ENCODE results near the gene PLCB3.

DNA sequence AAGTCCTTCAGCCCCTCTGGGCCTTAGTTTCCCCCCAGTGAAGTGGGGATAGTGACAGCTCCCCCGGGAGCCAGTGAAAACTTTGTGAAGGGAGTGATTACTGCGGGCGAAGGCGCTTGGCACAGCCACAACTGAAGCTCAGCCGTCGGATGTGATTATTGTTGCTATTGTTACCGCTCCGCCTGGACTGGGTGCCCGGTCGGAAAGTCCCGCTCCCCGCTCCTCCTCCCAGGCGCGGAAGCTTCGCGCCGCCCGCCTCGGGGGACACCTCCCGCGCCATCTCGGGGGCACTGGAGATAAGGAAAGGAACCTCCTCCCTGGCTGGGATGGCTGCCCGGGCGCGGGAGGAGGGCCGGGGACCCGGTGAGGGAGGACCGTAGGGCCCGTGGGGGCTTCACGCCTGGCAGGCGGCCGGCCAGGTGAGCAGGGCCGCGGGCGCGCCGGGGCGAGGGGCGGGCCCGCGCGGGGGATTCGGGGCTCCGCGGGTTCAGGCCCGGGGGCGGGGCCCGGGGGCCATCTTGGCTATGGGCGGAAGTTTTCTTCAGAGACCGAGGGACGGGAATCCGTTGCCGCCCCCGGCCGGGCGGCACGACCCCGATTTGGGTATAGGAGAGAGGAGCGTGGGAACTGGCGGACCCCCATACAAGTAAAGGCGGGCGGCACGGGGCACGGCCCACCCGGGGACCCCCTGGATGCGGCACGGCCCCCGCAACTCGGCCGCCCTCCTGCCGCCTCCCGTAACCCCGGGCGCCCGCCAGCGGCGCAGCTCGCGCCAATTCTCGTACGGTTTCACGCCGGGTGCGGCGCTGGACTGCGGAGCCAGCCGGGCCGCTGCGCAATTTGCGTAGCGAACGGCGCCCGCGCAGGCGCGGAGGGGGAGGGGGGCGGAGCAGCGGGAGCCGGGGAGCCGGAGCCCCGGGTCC is 33.9 kb downstream of the PLCB3 start, which contains the start of gene GPR137:
- peak; percentile 31 for TF ChIP-seq FOXP2 (optimal IDR thresholded peaks at IDR 0.05; ENCODE audit: borderline replicate concordance, extremely low read depth, extremely low read length, insufficient read depth)
- TF ChIP-seq, protein P1, sequence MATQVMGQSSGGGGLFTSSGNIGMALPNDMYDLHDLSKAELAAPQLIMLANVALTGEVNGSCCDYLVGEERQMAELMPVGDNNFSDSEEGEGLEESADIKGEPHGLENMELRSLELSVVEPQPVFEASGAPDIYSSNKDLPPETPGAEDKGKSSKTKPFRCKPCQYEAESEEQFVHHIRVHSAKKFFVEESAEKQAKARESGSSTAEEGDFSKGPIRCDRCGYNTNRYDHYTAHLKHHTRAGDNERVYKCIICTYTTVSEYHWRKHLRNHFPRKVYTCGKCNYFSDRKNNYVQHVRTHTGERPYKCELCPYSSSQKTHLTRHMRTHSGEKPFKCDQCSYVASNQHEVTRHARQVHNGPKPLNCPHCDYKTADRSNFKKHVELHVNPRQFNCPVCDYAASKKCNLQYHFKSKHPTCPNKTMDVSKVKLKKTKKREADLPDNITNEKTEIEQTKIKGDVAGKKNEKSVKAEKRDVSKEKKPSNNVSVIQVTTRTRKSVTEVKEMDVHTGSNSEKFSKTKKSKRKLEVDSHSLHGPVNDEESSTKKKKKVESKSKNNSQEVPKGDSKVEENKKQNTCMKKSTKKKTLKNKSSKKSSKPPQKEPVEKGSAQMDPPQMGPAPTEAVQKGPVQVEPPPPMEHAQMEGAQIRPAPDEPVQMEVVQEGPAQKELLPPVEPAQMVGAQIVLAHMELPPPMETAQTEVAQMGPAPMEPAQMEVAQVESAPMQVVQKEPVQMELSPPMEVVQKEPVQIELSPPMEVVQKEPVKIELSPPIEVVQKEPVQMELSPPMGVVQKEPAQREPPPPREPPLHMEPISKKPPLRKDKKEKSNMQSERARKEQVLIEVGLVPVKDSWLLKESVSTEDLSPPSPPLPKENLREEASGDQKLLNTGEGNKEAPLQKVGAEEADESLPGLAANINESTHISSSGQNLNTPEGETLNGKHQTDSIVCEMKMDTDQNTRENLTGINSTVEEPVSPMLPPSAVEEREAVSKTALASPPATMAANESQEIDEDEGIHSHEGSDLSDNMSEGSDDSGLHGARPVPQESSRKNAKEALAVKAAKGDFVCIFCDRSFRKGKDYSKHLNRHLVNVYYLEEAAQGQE (IDR thresholded peaks at IDR 0.05; ENCODE audit: insufficient read depth in 1 of 2, low read depth in 2 of 2, low read length in 2 of 2) = no peak
- no peak for TF ChIP-seq POLR2AphosphoS5 (IDR thresholded peaks at IDR 0.05; ENCODE audit: low read depth, low read length)
